ENCODE data around the gene TUBGCP6. TPM values are rescaled to one million over a fixed set of nuclear protein-coding genes. Genes with fewer than 3 reads are reported as not detected.
"Not testable (repeated sequence)": the region's sequence is repeated elsewhere in the genome, so short reads cannot be mapped to it uniquely, and the experiment has no call there.

The TUBGCP6 gene
- total RNA-seq, 1 donor from 2014 or later, result 30.3 TPM

DNA sequence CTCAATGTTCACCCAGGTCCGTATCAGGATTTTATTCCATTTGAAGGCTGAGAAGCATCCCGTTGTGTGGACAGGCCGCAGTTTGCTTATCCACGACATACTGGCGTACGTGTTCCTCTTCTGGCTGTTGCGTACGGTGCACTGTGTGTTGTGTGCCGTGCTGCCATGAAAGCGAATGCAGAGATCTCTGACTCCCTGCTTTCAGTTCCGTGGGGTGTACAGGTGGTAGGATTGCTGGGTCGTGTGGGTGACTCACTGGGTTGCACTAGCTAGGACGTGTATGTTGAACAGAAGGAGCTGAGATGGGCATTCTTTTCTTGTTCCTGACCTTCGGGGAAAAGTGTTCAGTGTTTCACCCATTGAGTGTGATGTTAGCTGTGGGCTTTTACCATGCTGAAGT, 33.7 kb downstream of the TUBGCP6 start:
- DNase-seq (ENCODE audit: low spot score), result no peak

DNA sequence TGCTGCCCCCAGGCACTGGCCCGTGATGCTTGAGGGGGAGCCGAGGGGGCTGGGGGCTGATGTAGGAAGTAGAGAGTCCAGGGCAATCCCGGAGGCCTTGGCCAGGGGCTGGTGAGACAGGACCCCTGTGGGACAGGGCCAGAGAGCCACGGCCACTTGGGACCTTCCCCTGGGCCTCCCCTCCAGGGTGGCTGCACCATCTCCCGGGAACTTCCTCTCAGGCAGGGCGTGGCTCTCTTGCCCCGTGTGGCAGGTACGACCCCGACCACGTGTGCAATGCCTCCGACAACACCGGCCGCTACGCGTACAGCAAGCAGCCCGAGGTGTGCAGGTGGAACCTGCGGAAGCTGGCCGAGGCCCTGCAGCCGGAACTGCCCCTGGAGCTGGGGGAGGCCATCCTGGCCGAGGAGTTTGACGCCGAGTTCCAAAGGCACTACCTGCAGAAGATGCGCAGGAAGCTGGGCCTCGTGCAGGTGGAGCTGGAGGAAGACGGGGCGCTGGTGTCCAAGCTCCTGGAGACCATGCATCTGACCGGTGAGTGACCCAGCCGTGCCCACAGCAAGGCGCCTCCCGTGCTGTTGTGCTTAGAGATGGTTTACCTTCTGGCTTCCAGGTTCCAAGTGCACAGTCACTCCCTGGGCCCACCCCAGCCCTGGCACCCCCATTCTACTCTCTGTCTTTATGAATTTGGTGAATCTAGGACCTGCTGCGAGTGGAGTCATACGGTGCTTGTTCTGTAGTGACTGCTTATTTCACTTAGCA, 34.3 kb downstream of the TUBGCP6 start:
- DNase-seq (ENCODE audit: low spot score), result no peak

DNA sequence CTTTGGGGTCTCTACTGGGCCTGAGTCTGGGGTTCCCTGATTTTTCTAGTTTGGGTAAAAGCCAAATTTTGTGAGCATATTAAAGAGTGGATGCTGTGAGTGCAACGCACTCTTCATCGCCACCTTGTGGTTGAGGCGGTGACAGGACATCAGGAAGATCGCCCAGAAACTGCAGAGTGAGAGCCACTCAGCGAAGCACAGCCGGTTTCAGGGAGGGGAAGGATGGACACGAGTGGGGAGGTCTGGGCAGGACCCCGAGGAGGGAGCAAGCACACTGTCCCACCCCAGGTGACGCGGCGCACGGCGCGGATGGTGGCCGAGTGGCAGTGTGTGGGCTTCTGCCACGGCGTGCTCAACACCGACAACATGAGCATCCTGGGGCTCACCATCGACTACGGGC, 34.9 kb downstream of the TUBGCP6 start:
- DNase-seq (ENCODE audit: low spot score), result peak; percentile 59

DNA sequence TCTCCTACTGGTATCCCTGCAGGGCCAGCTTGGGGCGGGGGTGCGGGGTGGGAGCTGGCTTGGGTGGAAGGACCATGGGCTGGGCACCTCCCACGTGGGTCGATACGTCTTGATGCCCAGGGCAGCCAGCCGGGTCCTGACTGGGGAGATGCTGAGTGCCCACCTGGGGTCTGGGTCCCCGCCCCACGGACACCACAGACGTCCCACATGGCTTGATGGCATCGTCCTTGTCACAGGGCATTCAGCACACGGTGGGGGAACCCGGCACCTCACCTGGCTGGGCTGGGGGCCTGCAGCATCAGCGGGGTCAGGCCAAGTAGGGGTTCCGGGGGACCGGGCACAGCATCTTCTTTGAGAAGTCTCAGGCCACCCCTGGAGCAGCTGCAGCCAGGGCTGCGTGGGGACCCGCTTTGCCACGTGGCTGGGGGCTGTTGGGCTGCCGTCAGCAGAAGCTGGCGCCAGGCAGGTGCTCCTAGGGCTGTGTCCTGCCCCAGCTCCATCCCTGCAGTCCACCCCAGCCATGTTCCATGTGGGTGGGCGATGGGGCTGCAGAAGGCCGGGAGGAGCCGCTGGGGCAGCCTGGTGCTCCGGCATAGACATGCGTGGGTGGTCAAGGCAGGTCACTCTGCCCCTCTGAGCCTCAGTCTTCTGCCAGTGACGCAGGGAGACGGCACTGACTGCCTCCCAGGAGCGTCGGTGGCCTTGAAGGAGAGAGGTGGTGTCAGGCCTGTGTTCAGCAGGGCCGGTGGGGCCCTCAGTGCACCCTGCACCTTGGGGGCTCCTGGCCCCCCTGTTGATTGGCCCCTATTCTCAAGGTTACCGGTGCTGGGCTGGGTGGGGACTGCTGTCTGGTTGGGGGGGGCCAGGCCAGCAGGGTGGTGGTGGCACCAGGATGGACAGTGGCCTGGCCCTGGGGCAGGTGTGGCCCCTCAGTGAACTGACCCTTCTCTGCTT, 35.6 kb downstream of the TUBGCP6 start:
- DNase-seq (ENCODE audit: low spot score), result no peak

DNA sequence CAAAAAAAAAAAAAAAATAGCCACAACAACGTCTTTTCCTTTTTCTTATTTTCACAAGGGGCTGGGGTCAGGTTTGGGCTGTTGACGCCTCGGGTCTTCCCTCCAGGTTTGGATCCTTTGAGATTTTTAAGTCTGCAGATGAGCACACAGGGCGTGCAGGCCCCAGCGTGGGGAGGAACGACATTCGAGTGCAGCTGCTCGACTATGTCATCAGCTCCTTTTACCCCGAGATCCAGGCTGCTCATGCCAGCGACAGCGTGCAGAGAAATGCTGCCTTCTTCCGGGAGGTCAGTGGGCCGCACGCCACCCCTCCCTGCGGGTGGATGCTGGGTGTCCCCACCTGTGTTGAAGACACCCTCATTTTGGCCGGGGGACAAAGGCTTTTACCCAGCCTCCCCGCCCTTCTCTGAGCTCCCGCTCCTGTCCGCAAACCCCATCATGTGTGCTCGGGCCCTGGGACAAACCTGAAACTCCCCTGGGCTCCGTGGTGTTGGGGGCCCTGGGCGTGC, 36.3 kb downstream of the TUBGCP6 start:
- DNase-seq (ENCODE audit: low spot score), result no peak

DNA sequence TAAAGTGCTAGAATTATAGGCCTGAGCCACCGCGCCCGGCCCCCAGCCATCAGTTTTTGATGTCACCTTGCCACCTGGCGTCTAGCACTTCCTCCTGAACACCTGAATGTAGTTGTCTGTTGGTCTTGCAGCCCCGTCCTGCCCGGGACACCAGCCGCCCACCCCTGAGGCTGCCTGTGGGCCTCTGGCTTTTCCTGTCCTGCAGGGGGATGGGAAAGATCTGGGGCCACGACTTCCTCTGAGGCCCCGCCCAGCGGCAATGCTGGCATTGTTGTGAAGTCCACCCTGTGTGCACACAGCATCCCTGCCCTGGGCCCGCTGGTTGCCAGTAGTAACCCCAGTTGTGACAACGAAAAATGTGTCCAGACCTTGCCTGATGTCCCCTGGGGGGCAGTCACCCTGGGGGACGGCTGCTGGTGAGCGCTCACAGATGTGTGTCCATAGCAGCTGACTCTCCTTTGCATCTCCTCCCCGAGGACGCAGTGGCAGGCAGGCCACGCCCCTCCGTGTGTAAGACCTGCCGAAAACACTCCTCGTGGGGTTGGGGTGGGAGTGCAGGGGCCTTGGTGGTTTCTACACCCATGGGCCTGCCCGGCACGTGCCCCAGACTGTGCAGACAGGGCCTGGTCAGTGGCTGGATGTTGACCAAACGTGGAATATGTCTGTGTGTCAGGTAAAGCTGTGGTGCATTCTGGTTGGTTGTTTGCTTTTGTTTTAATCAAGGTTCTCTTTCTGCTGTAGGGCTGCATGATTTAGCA, 37.3 kb downstream of the TUBGCP6 start:
- DNase-seq (ENCODE audit: low spot score), result no peak

DNA sequence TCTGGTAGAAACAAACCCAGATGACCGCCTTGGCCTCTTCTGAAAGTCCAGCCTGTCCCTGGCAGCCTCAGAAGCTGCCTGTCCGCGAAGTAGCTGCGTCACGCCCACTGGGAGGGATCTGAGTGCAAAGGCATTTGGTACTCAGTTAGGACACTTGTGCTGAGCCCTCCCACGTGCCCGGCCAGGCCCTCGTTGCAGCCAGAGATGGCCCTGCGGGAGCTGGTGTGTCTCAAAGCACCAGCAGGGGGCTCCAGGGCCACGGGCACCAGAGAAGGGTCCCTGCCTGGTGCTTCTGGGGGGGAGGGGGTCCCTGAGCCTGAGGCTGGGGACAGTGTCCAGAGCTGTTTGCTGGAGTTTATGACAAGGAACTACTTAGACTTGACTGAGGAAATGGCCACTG, 38.2 kb downstream of the TUBGCP6 start:
- no peak for DNase-seq (ENCODE audit: low spot score)

DNA sequence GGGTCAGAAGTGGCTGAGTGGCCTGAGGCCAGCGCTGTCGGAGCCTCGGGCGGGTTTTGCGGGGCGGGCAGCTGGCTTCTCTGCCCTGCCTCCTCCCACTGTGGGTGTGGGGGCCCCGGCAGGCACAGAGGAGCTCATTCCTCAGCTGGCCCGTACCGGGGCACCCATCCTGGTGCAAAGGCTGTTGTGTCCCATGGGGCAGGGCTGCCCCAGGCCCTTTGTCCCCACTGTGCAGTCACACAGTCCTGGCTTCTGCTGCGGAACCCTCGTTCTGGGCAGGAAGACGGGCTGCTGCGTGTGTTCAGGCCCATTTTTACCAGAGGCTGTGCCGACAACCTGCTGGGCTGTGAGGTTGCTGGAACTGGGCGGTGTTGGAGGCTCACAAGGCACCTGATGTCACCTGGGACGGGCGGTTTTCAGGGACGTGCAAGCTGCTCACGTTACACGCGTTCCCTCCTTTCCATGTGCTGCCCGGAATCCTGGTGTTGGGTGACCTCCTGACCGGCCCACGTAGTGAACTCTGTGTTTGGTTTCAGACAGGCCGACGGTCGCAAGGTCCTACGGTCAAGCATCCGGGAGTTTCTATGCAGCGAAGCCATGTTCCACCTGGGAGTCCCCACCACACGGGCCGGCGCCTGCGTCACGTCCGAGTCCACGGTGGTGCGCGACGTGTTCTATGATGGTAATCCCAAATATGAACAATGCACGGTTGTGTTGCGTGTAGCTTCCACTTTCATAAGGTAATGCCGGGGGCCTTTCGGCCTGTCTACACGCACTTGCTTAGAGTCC, 38.8 kb downstream of the TUBGCP6 start:
- DNase-seq (ENCODE audit: low spot score), result no peak

DNA sequence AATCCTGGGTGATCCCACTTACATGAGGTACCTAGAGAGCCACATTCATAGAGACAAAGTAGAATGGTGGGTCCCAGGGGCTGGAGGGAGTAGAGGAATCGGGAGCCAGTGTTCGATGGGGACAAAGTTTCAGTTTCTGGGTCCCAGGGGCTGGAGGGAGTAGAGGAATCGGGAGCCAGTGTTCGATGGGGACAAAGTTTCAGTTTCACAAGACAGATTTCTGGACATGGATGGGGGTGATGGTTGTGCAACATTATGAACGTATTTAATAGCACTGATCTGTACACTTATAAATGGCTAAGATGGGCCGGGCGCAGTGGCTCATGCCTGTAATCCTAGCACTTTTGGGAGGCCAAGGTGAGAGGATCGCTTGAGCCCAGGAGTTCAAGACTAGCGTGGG, 39.8 kb downstream of the TUBGCP6 start:
- DNase-seq (ENCODE audit: low spot score), result not testable (repeated sequence)

DNA sequence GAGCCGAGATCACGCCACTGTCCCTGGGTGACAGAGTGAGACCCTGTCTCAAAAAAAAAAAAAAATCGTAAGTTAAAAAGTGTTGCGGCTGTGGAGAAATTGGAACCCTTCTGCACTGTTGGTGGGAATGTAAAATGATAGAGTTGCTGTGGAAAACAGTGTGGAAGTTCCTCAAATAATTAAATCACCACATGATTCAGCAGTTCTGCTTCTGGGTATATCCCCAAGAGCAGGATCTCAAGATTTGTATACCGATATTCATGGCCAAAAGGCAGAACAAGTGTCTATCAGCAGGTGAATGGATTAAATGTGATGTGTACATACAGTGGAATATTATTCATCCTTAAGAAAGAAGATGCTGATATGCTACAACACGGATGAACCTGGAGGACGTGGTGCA, 40.3 kb downstream of the TUBGCP6 start:
- DNase-seq (ENCODE audit: low spot score), result no peak

DNA sequence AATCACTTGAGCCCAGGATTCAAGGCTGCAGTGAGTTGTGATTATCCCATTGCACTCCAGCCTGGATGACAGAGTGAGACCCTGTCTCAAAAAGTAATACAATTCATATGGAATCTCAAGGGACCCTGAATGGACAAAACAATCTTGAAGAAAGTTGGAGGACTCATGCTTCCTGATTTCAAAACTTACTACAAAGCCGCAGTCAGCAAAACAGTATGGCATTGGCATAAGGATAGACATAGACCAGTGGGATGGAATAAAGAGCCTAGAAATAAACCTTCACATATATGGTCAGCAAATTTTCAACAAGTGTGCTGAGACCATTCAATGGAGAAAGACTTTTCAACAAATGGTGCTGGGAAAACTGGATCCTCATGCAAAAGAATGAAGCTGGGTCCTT, 41.5 kb downstream of the TUBGCP6 start:
- DNase-seq (ENCODE audit: low spot score), result no peak

DNA sequence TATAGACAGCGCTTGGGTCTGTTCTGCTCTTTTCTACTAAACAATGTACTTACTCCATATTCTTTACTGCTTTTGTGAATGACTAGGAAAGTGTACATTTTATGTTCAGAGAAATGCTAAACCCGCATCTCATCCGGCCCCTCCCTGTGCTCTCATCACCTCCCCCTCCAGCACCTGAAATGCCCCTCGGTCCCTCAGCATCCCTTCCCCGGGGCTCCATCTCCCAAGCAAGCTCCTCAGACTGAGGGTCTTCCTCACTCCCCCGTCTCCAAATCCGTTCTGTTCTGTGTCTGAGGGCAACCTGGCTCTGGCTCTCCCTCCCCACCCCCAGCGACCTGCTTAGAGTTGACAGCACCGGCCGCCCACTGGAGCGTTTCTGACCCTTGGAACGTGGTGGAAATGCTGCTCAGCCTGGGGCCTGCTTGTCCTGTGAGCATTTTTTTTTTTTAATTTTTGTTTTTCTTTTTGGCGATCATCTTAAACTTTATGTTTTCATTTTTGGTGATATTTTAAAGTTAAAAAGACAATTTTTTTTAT, 42.6 kb downstream of the TUBGCP6 start:
- DNase-seq (ENCODE audit: low spot score), result no peak

DNA sequence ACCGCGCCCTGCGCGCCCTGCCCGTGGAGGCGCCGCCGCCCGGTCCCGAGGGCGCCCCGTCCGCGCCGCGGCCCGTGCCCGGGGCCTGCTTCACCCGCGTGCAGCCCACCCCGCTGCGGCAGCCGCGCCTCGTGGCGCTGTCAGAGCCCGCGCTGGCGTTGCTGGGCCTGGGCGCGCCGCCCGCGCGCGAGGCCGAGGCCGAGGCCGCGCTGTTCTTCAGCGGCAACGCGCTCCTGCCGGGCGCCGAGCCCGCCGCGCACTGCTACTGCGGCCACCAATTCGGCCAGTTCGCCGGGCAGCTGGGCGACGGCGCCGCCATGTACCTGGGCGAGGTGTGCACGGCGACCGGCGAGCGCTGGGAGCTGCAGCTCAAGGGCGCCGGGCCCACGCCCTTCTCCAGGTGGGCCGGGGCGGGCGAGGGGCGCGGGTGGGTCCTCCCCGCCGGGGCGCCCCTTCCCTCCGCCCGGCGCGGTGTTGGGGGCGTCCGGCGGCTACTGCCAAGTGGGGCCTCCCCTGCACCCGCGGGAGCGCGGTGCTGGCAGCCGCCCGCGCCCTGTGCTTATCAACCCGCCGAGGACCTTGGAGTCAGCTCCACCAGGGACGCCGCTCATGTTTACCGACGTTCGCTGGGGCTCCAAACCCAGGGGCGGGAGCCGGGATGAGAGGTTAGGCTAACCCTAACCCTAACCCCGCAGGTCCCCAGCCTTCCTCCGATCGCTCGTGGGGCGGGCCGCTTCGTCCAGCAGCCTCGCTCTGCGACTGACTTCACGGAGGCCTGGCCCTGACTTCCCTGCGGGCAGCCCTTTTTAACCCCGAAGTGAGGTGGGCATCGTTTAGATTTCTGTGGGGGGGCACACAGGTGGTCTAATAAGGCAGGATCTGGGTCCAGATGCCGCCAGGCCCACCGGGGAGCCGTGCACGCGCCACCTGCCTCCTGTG, 43.4 kb downstream of the TUBGCP6 start:
- no peak for DNase-seq (ENCODE audit: low spot score)

DNA sequence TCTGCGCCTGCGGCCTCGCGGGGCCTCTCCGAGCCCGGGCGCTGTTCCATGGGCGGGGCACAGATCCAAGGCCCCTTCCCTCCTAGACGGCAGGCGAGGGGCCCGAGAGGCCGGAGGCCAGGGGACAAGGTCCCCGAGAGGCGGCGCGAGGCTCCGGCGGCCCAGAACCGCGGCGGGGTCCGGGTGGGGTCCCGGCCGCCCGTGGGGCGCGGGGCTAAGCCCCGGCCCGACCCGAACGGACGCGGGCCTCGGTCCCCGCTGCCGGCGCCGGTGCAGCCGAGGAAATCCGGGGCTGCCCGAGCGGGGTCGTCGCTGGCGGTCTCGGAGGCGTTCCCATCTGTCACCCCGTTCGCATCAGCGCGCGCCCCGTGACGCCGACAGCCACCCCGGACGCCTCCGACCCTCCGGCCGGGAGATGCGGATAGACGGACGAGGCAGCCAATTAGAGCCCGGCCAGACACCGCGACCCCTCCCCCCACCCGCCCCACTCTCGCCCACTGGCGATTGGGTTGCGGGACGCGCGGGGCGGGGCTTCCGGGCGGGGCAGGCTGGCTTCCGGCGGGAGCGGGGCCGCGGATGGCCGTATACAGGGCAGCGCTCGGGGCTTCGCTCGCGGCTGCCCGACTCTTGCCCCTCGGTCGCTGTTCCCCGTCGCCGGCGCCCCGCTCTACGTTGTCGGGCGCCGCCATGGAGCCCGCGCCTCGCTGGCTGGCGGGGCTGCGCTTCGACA, 44.2 kb downstream of the TUBGCP6 start, which contains the start of gene SELENOO:
Gene SELENOO (plus strand): TSS at position 551 of the 730 bp plus-strand sequence. CDS start 26 bp downstream, at position 577.
- DNase-seq (ENCODE audit: low spot score), result peak; percentile 93

DNA sequence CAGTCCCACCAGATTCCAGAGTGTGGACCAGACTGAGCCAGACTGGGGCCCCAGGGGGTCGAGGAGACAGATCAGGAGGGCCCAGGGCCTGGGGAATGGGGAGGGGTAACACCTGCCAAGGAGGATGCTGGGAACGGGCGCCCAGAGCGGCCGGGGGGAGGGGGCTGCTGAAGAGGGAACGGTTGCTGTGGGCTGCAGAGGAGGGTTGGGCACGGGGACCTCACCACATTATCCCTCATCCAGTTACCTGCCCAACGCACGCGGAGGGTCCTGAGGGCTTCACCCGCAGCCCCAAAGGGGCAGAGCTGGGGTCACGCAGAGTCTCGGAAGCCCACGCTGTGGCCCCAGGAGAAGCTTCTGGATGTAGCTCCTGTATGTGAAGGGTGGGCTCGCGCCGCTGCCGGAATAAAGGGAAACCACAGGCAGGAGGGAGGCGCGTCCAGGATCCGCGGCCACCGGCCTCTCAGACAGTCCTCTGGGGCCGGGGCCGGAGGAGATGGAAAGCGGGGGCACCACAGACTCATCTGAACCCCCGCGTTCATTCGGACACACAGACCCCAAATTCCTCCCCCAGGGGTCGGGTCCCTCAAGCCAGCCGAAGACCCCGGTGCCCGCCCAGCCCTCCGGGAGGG, 44.9 kb downstream of the TUBGCP6 start:
- no peak for DNase-seq (ENCODE audit: low spot score)

DNA sequence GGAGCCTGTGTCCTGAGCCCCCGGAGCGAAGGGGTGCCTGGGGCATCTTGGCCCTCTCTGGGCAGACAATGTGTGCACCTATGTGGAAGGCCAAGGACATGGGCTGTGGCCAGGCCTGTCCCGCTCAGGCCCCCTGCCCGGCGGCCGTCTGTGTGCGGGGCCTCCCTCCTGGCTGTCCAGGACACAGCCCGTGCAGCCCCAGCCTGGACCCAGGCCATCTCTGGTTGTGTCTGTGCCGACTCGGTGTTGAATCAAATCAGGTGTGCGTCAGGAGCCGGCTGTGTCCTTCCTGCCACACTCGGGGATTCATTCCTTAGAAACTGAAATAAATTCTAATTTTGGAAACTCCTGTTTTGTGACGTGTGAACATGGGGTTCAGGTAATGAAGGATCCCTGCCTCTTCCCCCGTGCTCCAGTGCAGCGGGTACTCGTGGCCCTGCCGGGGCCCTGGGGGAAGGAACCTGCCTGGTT, 45.5 kb downstream of the TUBGCP6 start:
- no peak for DNase-seq (ENCODE audit: low spot score)

DNA sequence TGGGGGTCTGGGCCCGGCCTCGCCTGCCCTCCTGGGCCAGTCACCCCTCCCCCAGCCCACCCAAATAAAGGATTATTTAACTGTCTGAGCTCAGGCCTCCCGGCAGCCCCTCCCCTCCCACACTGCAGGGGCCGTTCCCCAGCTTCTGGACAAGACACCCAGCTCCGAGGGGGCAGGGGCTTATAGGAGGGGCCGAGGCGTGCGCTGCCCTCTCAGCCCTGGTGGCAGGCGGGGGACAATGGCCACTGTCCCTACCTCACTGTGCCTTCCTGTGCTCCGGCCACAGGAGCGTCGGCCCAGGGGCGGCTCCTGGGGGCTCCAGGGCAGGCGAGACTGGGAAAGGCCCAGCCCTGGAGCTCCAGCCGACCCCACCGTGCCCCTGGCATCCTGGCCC, 46.2 kb downstream of the TUBGCP6 start:
- no peak for DNase-seq (ENCODE audit: low spot score)

Measured in umbilical cord (tissue), 2 donors.